ENCODE results near the gene ZDHHC20. TPM values are rescaled to one million over a fixed set of nuclear protein-coding genes. Genes with fewer than 3 reads are reported as not detected.

ZDHHC20 gene
- total RNA-seq, 1 experiment from 2014 or later = 53.7 TPM

DNA sequence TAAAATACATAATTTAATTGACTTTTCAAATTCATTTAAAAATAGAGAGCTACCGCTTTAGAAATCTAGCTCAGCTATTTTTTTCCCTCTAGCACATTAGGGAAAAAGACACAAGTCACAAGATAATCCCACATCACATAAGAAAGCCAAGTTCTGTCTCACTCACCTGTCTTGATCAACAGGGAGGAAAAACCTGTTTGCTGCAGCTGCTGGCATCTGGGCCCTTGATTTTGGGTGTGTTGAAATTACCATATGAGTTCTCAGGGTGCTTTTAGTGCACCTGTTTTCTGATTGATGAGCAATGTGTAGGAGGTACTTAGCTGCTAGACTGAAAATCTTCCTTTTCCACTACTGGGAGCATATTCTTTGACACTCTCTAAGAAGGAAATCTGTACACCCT, 53.8 kb downstream of the ZDHHC20 start:
- Histone ChIP-seq H3K27me3 (ENCODE audit: low read length) (no peaks in the 10 kb centered on the region), H3K4me2 (ENCODE audit: low read length) (no peak overlapping the region), H3K9ac (ENCODE audit: low read length) (no peak overlapping the region), H3K4me1 (ENCODE audit: insufficient read depth, low read length) (peaks cover 21% of the 10 kb centered on the region), H3F3A (ENCODE audit: low read length, unreplicated experiment) (no peaks in the 10 kb centered on the region), H4K20me1 (ENCODE audit: low read length) (no peaks in the 10 kb centered on the region), H3K9me3 (ENCODE audit: low read length) (no peaks in the 10 kb centered on the region), H3K36me3 (ENCODE audit: low read depth, low read length) (no peaks in the 10 kb centered on the region; the same call in 1 of the 2 replicates), H2AFZ (ENCODE audit: low read length) (no peak overlapping the region), H3K9me2 (replicated peaks; ENCODE audit: low read length) (no peaks in the 10 kb centered on the region), H3K4me3 (ENCODE audit: low read length) (no peak overlapping the region), H3K27ac (ENCODE audit: low read length) (no peak overlapping the region), H3K79me2 (ENCODE audit: low read length) (no peaks in the 10 kb centered on the region)
- no TSS peak for BruUV-seq (replicated peaks)
- POLR2A ChIA-PET (ENCODE audit: unreplicated experiment) = no interaction called here
- DNase-seq = no peak
- no peak for ATAC-seq
- TF ChIP-seq, protein P1, sequence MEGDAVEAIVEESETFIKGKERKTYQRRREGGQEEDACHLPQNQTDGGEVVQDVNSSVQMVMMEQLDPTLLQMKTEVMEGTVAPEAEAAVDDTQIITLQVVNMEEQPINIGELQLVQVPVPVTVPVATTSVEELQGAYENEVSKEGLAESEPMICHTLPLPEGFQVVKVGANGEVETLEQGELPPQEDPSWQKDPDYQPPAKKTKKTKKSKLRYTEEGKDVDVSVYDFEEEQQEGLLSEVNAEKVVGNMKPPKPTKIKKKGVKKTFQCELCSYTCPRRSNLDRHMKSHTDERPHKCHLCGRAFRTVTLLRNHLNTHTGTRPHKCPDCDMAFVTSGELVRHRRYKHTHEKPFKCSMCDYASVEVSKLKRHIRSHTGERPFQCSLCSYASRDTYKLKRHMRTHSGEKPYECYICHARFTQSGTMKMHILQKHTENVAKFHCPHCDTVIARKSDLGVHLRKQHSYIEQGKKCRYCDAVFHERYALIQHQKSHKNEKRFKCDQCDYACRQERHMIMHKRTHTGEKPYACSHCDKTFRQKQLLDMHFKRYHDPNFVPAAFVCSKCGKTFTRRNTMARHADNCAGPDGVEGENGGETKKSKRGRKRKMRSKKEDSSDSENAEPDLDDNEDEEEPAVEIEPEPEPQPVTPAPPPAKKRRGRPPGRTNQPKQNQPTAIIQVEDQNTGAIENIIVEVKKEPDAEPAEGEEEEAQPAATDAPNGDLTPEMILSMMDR (conservative IDR thresholded peaks at IDR 0.05; ENCODE audit: low read depth, low read length) = no peak
- no peak for TF ChIP-seq EZH2 (IDR thresholded peaks at IDR 0.05; ENCODE audit: low read length, unreplicated experiment)
- TF ChIP-seq EZH2phosphoT487 (IDR thresholded peaks at IDR 0.05; ENCODE audit: borderline replicate concordance, low read length) = no peak
- intact Hi-C loops (cut with micrococcal nuclease) = no loop called here
- CTCF ChIA-PET = no interaction called here

DNA sequence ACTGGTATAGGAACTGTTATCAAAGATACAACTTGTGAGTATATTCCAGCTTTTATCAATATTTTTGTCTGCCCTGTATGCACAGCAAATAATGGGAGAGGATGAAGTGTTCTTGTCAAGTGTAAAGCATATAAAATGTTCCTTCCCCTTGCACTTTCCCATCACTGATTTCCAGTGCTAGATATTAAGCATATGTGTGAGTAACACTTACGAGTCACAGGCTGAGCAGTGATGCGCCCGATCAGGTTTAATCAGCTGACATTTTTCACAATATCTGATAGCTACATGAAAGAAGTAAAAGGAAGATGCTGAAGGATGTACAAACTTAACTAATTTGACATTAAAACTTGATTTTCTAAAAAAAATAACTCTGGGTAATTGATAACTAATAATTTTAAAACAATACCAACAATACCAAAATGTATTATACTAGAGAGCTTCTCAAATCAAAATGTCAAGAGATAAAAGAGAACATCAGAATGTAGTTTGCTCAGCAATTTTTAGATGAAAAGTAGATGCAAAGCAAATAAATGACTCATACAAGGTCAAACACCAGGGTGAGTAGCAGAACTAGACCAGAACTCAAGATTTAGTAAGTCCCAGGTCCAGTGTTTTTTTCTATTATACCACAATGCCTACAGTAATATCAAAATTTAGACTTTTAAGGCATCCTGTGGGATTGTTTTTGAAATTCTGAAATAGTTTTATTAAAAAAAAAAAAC, 56.4 kb downstream of the ZDHHC20 start:
- Histone ChIP-seq H3K4me2 (ENCODE audit: low read length) (peak overlapping the region; percentile 24; the same call in 1 of the 2 replicates), H3K9ac (ENCODE audit: low read length) (no peak overlapping the region), H3K4me3 (ENCODE audit: low read length) (no peak overlapping the region), H3K9me2 (replicated peaks; ENCODE audit: low read length) (no peaks in the 10 kb centered on the region), H3K36me3 (ENCODE audit: low read depth, low read length) (no peaks in the 10 kb centered on the region), H3K79me2 (ENCODE audit: low read length) (no peaks in the 10 kb centered on the region), H3K9me3 (ENCODE audit: low read length) (no peaks in the 10 kb centered on the region), H3K4me1 (ENCODE audit: insufficient read depth, low read length) (peaks cover 31% of the 10 kb centered on the region), H3K27ac (ENCODE audit: low read length) (peak overlapping the region; percentile 34), H2AFZ (ENCODE audit: low read length) (no peak overlapping the region), H3K27me3 (ENCODE audit: low read length) (no peaks in the 10 kb centered on the region), H4K20me1 (ENCODE audit: low read length) (no peaks in the 10 kb centered on the region), H3F3A (ENCODE audit: low read length, unreplicated experiment) (peaks cover 4% of the 10 kb centered on the region)
- TF ChIP-seq, protein P1 (conservative IDR thresholded peaks at IDR 0.05; ENCODE audit: low read depth, low read length) = no peak
- TF ChIP-seq EZH2 (IDR thresholded peaks at IDR 0.05; ENCODE audit: low read length, unreplicated experiment) (no peak), EZH2phosphoT487 (IDR thresholded peaks at IDR 0.05; ENCODE audit: borderline replicate concordance, low read length) (no peak)
- DNase-seq (peak; percentile 50), ATAC-seq (peak; percentile 78)
- no TSS peak for BruUV-seq (replicated peaks)
- intact Hi-C loops (cut with micrococcal nuclease) = loop anchor here (5.0 kb wide), 1 partner anchor 55 kb away; the partner anchor contains the start of gene ZDHHC20
- ChIA-PET CTCF (interaction anchor here (0.7 kb wide), 1 partner anchor 235 kb away, joined by 4 read pairs; no protein-coding TSS in a partner anchor), POLR2A (ENCODE audit: unreplicated experiment) (no interaction called here)

DNA sequence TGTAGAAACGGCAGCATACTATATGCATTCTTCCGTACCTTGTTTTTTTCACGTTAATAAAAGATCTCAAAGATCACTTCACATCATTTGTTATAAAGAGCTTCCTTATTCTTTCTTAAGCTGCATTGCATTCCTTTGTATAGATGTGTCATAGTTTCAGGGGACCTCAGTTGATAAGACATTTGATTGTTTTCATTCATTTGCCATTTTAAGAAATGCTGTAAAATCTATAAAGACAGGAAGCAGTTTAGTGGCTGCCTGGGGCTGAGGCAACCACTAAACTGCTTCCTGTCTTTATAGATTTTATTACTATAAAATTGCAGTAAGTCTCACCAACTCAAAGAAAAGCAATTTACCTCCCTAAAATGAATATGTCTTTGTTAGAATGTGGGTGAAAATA, 59.4 kb downstream of the ZDHHC20 start:
- Histone ChIP-seq H3K4me1 (ENCODE audit: insufficient read depth, low read length) (peaks cover 31% of the 10 kb centered on the region), H3K79me2 (ENCODE audit: low read length) (no peaks in the 10 kb centered on the region), H3K4me2 (ENCODE audit: low read length) (0 out of 2 replicates have a peak overlapping the region, but pooled peaks have one; percentile 17), H3K9ac (ENCODE audit: low read length) (no peak overlapping the region), H3K36me3 (ENCODE audit: low read depth, low read length) (no peaks in the 10 kb centered on the region), H3K9me3 (ENCODE audit: low read length) (no peaks in the 10 kb centered on the region), H3K27ac (ENCODE audit: low read length) (peak overlapping the region; percentile 10), H3K4me3 (ENCODE audit: low read length) (no peak overlapping the region), H3K27me3 (ENCODE audit: low read length) (no peaks in the 10 kb centered on the region), H3F3A (ENCODE audit: low read length, unreplicated experiment) (peaks cover 4% of the 10 kb centered on the region), H2AFZ (ENCODE audit: low read length) (no peak overlapping the region), H4K20me1 (ENCODE audit: low read length) (no peaks in the 10 kb centered on the region), H3K9me2 (replicated peaks; ENCODE audit: low read length) (no peaks in the 10 kb centered on the region)
- DNase-seq = peak; percentile 55
- no TSS peak for BruUV-seq (replicated peaks)
- ChIA-PET POLR2A (ENCODE audit: unreplicated experiment) (no interaction called here), CTCF (no interaction called here)
- TF ChIP-seq EZH2phosphoT487 (IDR thresholded peaks at IDR 0.05; ENCODE audit: borderline replicate concordance, low read length) (no peak), EZH2 (IDR thresholded peaks at IDR 0.05; ENCODE audit: low read length, unreplicated experiment) (no peak)
- TF ChIP-seq, protein P1 (conservative IDR thresholded peaks at IDR 0.05; ENCODE audit: low read depth, low read length) = no peak
- peak; percentile 64 for ATAC-seq
- intact Hi-C loops (cut with micrococcal nuclease) = loop anchor here (5.0 kb wide), 1 partner anchor 58 kb away; the partner anchor contains the start of gene ZDHHC20
